ENCODE measurements around the gene KIF20A.

DNA sequence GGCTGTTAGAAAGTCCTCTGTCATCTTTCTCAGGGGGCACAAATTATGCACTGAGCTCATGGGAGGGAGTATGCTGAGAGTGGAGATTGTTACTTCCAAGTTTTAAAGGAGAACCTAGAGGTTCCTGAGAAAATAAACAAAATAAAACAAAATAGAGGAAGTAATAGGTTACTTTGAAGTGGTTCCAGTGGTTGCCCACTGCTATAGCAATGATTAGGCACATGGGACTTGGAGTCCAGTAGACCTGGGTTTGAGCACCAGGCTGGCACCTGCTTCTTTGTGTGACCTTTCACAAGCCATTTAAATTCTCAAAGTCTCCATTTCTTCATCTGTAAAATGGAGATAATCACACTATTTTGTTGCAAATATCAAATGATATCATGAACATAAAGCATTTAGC lies 48.0 kb downstream of the KIF20A start:
- TF ChIP-seq EZH2 (IDR thresholded peaks at IDR 0.05) (no peak), FOXP2 (optimal IDR thresholded peaks at IDR 0.05; ENCODE audit: control extremely low read depth, extremely low read length, insufficient read depth) (no peak), POLR2AphosphoS5 (IDR thresholded peaks at IDR 0.05; ENCODE audit: borderline replicate concordance, low read depth, low read length) (no peak)
